ENCODE measurements around the gene SFMBT1.

The SFMBT1 gene

DNA sequence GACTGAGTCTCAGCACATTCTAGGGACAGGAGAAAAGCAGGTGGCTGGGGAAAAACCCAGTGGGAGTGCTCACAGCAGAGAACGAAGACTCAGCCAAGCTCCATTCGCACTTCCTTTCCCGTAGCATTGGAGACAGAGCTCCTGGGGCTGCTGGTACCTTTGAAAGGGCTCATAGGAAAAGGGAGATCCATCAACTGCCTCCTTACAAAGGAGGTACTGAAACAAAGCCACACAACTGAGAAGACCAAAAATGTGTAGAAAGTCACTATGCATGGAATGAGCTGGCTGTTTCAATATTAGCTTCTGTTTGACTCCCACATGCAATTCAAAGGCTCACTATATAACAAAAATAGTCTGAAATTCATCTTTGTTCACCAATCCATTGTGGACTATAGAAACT, 165.4 kb downstream of the SFMBT1 start:
- no peak for DNase-seq

DNA sequence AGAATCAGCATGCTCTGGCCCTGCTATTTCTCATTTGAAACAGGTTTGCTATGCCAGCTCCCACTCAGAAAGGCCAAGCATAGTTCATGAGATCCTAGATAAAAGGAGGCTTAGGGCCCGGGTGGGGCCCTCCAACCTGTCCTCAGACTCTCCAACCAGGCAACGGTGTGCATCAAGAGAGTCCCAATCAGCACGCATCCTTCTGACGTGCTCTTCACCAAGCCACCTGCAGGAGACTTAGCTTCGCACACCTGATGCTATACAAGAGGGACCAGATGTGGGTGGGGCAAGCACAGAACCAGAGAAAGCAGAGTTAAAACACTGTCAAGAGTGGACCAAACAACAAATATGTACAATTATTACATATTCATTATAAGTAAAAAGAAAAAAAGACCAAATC, 165.8 kb downstream of the SFMBT1 start:
- no peak for DNase-seq

DNA sequence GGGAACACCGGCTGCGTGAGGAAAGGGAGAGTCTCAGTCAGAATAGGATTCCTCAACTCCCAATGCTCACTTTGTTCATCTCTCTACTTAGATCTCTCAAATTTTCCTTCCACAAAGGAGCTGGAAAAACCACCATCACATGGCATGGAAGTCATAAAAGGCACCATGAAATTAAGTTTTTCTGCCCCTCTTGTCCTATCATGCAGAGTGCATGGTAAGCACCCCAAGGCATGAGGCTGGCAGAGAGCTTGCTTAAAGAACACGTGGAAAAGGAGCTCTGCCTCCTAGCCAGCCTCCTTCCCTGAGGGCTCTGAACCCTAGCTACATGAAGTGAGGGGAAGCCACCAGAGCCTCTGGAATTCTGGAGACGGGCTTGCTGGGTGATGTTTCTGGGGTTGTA, 166.3 kb downstream of the SFMBT1 start:
- DNase-seq, result no peak

DNA sequence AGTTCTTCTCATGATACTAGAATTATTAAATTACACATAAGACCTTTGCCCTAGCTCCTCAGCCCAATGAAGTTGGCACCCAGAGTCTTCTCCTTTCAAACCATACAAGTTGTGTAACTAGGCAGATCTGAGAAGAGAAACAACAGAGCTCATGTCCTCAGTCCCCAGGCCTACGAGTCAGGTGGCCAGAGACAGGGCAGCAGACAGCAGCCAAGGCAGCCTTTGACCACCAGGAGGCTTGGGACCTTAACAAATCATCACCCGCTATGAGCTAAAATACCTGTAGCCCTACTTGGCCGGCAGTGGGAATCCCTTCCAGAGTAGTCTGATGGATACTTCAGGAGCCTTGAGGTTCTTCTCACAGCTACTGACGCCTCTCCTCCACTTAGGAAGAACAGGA, 166.8 kb downstream of the SFMBT1 start:
- no peak for DNase-seq

DNA sequence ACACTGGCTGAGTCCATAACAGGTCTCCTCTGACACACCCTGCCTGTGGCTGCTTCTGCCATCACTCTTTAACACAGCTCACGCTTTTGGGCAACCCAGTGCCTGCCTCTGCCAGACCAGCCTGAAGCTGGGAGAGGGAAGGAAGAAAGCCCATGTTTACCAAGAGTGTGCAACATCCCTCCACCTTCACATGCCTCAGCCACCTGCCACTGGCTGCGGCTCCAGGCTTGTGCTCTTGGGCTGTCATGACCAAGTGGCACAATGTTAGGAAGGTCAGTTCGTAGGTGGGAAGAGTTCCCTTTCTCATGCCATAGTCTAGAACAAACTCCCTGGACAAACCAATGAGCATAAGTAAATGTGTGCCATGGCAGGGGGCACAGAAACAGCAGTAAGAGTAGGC, 168.8 kb downstream of the SFMBT1 start:
- no peak for DNase-seq

DNA sequence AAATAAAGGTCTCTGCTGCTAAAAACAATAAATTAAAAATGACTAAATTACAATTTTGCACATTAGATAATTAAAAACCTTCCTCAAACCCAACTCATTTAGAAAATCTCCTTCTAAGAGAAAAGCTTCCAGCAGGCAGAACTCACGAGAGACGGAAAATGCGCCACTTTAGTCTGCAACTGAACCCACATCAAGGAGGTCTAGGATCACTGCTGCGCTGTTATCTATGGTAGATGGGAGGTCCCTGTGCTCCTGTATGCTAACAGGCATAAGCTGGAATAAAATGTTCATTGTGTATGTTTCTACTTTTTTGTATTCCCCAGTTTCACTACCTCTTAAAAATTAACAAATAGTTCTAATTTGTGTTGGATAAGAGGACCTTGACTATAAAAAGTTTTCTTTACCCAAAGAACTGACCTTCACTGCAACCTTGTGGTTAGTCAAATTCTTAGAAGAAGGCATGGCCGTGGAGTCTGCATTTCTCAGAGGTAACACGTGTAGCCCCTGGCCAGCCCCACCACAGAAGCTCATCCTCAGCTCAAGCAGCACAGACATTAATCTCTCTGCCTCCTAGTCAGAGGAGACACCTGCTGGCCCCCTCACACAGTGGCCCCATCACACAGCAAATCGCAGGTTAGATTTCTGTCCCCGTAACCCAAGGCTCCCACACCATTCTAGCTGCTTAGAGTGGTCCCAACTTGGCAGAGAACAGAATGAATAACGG, 170.8 kb downstream of the SFMBT1 start:
- no peak for DNase-seq

DNA sequence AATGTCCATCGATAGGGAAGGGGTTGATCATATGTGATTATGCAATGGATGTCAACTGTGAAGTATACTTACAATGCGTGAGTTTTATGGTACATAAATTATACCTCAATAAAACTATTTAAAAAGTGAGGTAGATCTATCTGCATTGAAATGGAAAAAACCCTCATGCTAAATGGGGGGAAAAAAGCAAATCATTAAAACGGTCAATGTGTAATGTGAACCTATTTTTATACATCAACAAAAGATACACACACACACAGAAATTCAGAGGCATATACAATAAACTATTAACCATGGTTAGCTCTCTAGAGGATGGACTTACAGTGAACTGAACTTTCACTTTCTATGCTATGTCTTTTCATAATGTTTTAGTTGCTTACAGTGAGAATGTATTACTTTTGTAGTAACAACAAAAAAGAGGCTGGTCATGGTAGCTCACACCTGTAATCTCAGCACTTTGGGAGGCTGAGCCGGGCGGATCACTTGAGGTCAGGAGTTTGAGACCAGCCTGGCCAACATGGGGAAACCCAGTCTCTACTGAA, 171.6 kb downstream of the SFMBT1 start:
- no peak for DNase-seq

DNA sequence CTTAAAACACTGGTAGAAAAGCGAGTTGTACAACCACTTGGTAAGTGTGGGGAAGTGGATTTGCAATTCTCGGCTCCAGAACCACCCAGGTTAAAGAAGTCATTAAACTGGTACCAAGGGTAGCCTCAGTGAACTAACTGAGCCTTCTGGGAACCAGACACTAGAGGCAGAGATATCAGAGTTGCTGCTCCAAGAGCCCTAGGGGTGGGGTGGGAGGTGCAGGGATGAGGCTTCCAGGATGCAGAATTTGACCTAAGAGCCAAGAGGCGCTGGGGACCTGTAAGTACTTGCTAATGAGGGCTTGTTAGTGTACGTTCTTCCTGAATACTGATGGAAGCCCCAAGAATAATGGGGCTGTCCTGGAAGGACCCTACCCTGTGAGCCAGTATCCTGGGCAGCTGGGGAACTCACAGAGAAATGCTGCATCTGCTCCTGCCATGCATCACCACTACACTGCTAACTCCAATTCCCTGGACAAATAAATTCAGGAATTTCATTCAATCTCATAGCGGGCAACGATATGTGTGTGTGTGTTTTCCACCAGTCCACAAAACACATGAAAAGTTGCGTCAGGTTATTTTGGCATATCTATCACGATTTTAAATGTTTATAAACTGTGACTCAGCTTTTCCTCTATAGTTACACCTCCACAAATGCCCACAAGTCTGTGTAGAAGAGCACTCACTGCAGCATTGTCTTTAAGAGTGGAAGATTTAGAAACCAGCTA, 172.3 kb downstream of the SFMBT1 start:
- DNase-seq, result no peak

DNA sequence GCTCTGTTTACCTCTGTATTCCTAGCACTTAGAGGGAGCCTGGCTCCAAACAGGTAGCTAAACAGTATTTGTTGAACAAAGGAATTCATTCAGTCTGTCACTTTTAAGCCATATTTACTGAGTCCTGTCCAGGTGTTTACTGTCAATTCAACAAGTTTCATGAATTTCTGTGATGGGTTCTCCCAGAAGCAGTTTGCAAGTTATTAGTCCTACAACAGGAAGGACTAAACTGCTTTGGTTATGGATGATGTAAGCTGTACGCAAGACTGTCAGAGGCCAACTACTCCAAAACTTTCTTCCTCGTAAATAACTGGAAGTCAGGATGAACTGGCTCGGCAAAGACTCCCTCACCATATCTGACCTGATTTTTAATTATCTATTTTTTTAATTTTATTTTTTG, 173.6 kb downstream of the SFMBT1 start:
- no peak for DNase-seq

DNA sequence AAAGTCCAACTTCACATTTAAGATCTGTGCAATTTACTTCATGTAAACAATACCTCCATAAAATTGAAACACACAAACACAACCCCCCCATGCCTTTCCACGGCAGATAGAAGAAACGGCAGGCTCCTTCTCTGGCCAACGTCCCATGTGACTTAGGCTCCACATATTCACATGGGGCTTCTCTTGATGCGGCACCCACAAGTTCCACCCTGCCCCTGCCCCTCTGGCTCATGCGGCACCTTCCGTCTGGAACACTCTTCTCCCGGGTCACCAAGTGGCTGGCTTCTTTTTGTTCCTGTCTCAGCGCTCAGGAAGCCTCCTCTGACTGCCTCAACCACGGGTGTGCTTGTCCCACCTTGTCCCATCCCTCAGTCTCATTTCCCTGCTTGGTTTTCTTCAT, 174.1 kb downstream of the SFMBT1 start:
- no peak for DNase-seq

DNA sequence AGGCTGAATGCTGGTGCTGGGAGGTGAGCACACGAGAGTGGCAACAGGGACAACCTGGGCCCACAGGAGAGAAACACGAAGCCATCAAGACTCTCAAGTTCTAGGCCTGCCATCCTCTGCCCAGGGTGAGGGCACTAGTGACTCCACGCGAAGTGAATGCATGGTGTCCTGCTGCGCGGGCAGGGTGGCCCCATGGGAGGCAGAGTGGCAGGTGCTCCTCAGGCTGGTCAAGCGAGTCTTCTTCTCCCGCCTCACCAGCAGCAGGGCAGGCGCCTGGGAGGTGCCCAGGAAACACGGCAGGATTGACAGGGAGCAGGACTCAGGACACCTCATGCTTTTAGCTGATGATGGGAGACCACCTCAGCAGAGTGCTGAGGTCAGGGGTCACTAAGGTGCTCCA, 175.4 kb downstream of the SFMBT1 start:
- DNase-seq, result no peak

DNA sequence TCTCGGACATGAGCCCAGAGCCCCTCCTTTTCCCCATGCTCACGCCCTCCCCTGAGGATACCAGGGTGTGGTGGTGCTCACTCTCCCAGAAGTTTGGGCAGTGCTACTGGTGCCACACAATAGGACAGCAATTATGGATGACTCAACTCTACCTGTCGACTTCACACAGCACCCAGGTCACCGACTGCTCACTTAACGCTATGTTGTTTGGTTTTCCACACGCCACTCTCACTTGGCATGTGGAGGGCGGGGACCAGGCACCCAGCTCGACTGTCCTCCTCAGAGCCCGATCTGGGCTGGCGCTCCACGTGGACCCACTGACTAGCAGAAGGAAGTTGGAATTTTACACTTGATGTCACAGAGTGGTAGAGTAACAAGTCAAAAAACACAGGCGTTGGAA, 179.4 kb downstream of the SFMBT1 start:
- DNase-seq, result no peak

DNA sequence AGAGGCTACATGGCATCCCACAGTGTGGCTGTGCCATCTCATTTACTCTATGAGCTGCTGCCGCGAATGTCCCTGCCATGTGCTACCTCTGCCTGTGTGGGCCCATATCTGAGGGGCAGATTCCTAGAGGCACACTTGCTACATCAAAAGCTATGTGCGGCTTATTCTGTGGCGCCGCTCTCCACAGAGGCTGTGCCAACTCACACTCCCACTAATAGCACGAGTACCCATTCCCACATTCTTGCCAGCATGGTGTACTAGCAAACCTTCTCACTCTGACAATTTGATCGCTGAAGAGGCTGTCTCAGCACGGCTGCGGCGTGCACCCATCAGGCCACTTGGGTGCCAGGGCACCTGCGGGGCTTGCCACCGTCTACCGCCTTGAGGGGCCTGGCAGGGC, 179.9 kb downstream of the SFMBT1 start:
- no peak for DNase-seq

DNA sequence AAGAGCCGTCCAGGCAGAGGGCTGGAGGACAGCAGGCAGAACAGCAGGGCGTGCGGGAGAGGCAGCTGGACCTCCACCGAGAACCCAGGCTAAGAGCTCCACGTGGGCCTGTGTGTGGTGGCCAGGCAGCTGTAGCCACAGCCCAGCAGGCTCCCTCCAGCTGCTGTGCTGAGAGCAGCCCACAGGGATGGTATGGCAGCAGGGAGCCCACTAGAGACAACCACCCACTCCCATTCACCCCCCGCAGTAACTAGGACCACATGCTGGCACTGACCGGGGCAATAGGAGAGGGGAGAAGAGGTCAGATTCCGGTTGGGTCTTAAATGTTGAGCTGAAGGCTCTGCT, 185.5 kb downstream of the SFMBT1 start:
- DNase-seq, result no peak

DNA sequence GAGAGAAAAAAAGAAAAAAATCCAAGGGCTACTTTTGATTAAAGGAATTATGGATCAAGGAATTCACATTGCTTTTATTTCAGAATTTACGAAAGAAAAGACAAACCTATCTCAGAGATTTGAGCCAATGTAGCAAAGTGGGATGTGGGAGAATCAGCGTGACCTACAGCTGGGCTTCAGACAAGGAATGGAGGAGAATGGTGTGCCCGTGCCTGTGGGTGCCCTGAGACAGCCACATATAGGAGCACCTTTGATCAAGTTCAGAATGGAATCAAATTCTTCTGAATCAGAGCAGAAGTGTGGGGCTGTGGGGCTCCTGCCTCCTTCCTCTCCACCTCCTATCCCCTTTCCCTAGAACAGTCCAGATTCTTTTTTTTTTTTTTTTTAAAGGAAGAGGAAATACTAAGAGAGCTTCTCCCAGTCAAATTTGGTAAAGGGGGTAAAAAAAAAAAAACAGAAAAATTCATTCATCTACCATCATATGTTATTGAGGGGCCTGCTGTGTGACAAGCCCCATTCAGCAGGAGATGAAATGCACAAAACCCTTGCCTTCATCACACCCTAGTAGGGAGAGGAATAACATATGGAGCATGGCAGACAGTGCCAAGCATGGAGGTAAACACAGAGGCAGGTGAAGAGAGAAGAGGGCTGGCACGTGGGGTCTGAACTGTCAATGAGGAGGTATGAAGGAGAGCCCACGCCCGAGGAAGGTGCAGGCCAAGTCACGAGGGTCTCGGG, 186.0 kb downstream of the SFMBT1 start:
- DNase-seq, result peak in 1 of 14 donors; percentile 22

DNA sequence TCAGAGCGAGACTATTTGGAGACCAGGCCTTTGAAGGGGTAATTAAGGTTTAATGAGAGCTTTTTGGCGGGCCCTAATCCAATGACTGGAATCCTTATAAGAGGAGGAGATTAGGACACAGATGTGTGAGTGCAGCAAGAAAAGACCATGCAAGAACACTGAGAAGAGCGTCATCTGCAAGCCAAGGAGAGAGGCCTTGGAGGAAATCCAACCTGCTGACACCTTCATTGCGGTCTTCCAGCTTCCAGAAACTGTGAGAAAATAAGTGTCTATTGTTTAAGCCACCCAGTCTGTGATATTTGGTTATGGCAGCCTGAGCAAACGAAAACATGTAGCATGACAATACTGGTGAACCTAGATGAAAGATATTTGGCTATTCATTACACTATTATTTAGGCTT, 188.0 kb downstream of the SFMBT1 start:
- no peak for DNase-seq

DNA sequence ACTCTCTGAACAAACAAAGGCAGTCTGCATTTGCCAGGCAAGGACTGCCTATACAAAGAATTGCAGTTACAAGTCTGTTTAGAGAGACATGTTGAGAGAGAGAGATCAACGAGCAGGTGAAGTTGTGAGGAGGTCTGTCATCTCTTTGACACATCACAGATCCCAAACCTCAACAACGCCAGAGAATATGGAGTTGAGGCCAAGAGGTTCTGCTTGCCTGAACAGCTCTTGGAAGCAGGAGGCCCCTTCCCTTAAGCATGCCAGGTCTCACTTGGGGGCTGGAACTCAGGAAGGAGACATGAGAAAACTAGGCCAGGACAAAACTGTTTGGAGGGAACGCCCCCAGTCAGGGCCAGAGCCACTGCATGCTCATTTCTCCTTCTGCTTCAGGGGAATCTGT, 188.7 kb downstream of the SFMBT1 start:
- DNase-seq, result no peak

DNA sequence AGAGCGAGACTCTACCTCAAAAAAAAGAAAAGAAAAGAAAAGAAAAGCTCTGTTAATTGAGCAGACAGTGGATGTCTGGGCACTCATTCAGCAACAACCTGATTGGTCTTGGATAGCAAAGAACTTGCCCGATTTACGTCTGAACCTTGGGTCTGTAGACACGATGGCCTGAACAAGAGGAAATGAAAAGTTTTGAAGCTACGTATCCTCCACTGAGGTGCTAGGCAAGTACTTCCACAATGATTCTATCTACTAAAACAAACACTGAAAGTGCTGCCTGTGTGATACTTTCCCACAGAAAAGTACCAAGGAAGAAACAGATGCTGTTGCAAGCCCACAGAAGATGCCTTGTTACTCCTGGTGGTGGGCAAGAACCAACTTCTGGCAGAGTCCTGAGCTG, 189.2 kb downstream of the SFMBT1 start:
- no peak for DNase-seq

DNA sequence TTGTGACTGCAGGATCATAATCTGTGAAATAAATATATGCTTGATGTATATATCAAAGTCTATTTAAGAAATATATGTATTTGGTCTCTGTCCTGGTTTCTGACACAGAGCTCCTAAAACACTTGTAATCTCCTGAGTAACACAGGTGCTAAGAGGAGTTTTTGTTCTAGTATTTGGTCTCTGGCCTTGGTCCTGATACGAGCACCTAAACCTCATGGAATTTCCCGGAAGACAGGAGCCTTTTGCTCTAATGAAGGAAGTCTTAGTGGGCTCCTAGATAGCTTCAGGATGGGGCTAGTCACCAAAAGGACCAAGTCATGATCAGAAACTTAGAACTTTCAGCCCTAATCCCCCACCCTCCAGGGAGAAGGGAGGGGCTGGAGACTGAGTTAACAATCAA, 191.9 kb downstream of the SFMBT1 start:
- DNase-seq, result no peak

All from C1 segment of cervical spinal cord (tissue), 14 donors.